HFF-Myc (cell line): ENCODE results near the gene VSNL1.

Experiments
- DNase-seq: peaks from one replicate; pipeline ENCODE4 v3.0.0-alpha.2; 2011; ENCODE audit warnings: low read depth; ENCODE audit errors: extremely low read depth
- H3K4me3 ChIP-seq: replicated peaks from 2 replicates; pipeline ENCODE4 v1.5.1; 2011; ENCODE audit warnings: low read depth, mild to moderate bottlenecking, control low read depth, low read length
- CTCF ChIP-seq: IDR thresholded peaks from 2 replicates; pipeline ENCODE4 v1.5.1; 2012; ENCODE audit warnings: mild to moderate bottlenecking, low read depth, low read length, control low read depth; ENCODE audit errors: missing control alignments

Gene VSNL1

GRCh38 chr2:17689010-17689409, 148.5 kb downstream of the VSNL1 start:
- H3K4me3 ChIP-seq: no peak overlapping the region
- TF ChIP-seq CTCF: no peak
- DNase-seq: no peak

GRCh38 chr2:17690776-17691175, 150.3 kb downstream of the VSNL1 start:
- H3K4me3 ChIP-seq: no peak overlapping the region
- DNase-seq: no peak
- no peak for TF ChIP-seq CTCF
